GM23248 (cell line): Measurements from ENCODE around the gene JAK2.

ENCODE experiments used
- EZH2 ChIP-seq: fragments of 200-600 bp; sonication (generic); IDR thresholded peaks from 2 replicates; pipeline ENCODE4 v1.6.1; 2018; ENCODE audit warnings: antibody characterized with exemption, mild to moderate bottlenecking; ENCODE audit not compliant: insufficient read depth, poor library complexity, severe bottlenecking
- EZH2phosphoT487 ChIP-seq: fragments of 200-600 bp; sonication (generic); IDR thresholded peaks from 2 replicates; pipeline ENCODE4 v1.6.1; 2018; ENCODE audit warnings: antibody characterized with exemption, moderate library complexity, mild to moderate bottlenecking, low read depth; ENCODE audit not compliant: insufficient read depth

DNA sequence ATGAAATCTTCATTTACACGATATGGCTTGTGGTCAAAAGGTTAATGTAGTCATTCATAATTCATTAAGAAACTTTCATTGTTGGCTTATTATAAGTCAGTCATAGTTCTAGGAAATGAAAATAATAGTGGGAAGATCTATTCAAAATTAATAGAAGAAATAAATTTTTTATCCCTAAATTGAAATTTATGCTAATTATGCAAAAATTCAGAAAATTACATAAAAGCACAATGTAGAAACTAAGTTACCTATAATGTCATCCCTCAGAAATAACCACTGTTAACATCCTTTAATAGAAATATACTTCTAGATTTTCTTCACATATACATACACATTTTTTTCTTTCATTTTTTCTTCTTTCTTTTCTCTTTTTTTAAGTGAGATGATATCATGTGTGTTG is 15.9 kb upstream of the JAK2 start:
- TF ChIP-seq EZH2 (no peak), EZH2phosphoT487 (no peak)
